ENCODE results near the gene TMEM165. TPM values are rescaled to one million over a fixed set of nuclear protein-coding genes. Genes with fewer than 3 reads are reported as not detected.

TMEM165 gene
- total and polyA plus RNA-seq, 2 donors (not counting 3 experiments of a cell fraction or from before 2014, with no cell fraction given): 144 to 177 TPM

GRCh38 chr4:55346851-55347255 lies 48.9 kb upstream of the TMEM165 start:
- Histone ChIP-seq H4K20me1 (replicated peaks; ENCODE audit: control insufficient read depth, extremely low read depth, insufficient read depth, low read length) (no peaks in the 10 kb centered on the region), H3K36me3 (ENCODE audit: control insufficient read depth in 2 of 2, extremely low read depth in 1 of 2, insufficient read depth in 2 of 2, low read length in 2 of 2) (no peaks in the 10 kb centered on the region), H3K27ac (ENCODE audit: insufficient read depth, low read depth, low read length) (peak overlapping the region; percentile 69), H3K9me3 (replicated peaks; ENCODE audit: control insufficient read depth, insufficient read depth, low read length) (no peaks in the 10 kb centered on the region), H3K9me1 (replicated peaks; ENCODE audit: control insufficient read depth, extremely low read depth, insufficient read depth, low read length) (no peaks in the 10 kb centered on the region), H3K79me2 (ENCODE audit: control insufficient read depth, insufficient read depth, low read length) (no peaks in the 10 kb centered on the region), H3K4me2 (ENCODE audit: insufficient read depth, low read length) (peak overlapping the region; percentile 77), H3K9ac (replicated peaks; ENCODE audit: extremely low read depth, insufficient read depth, low read length) (peak overlapping the region; percentile 79), H3K4me3 (replicated peaks in 1 of 3; ENCODE audit: insufficient read depth in 1 of 3, low read depth in 1 of 3, low read length in 3 of 3) (peak overlapping the region; percentile 20 to 75 (median 65)), H3K27me3 (ENCODE audit: control insufficient read depth in 2 of 2, insufficient read depth in 2 of 2, low read length in 2 of 2) (no peaks in the 10 kb centered on the region), H2AFZ (ENCODE audit: low read depth, low read length) (peak overlapping the region; percentile 95), H3K4me1 (ENCODE audit: control insufficient read depth, extremely low read depth, insufficient read depth, low read length) (peaks cover 11% of the 10 kb centered on the region)
- BruUV-seq (replicated peaks): TSS peak; percentile 34
- ChIA-PET CTCF (interaction anchor here (0.7 to 5.2 kb wide), 14 partner anchors 9 to 520 kb away, joined by 3 to 35 read pairs (median 8); partner anchors contain the start of gene TMEM165), POLR2A (no interaction called here)
- dilution Hi-C loops (cut with MboI; ENCODE audit: extremely low pct_ligation_motif_present, low sequenced_read_pairs) (no loop called here), intact Hi-C loops (cut with micrococcal nuclease) (loop anchor here (1.0 to 2.0 kb wide), 6 partner anchors 48 to 520 kb away; partner anchors contain the start of genes CLOCK and TMEM165)
- TF ChIP-seq MYC (IDR thresholded peaks at IDR 0.05; ENCODE audit: low read depth, low read length): no peak
- no peak for TF ChIP-seq GATA2 (IDR thresholded peaks at IDR 0.05; ENCODE audit: insufficient read depth, insufficient read length, low read depth, low read length)
- no peak for TF ChIP-seq EZH2 (IDR thresholded peaks at IDR 0.05; ENCODE audit: borderline replicate concordance, low read depth, low read length, severe bottlenecking)
- no peak for TF ChIP-seq MAX (IDR thresholded peaks at IDR 0.05; ENCODE audit: insufficient read depth, insufficient read length)
- no peak for TF ChIP-seq POLR2A (IDR thresholded peaks at IDR 0.05; ENCODE audit: low read depth, low read length)
- no peak for TF ChIP-seq CTCF (IDR thresholded peaks at IDR 0.05; ENCODE audit: extremely low read depth in 1 of 2, insufficient read depth in 1 of 2, low read depth in 1 of 2, low read length in 2 of 2)
- no peak for TF ChIP-seq FOS (IDR thresholded peaks at IDR 0.05; ENCODE audit: borderline replicate concordance, insufficient read depth, low read length)
- no peak for TF ChIP-seq JUN (IDR thresholded peaks at IDR 0.05; ENCODE audit: borderline replicate concordance, insufficient read depth, insufficient read length, low read depth)
- no peak for TF ChIP-seq POLR2AphosphoS5 (IDR thresholded peaks at IDR 0.05; ENCODE audit: insufficient read depth, low read depth, low read length)
- DNase-seq (ENCODE audit: low read depth, low spot score) (no peak), FAIRE-seq (no peak)

All from endothelial cell of umbilical vein (primary cell).